Mucosa of descending colon (tissue), 3 donors: ENCODE data around the gene CSNK2B. TPM values are rescaled to one million over a fixed set of nuclear protein-coding genes. Genes with fewer than 3 reads are reported as not detected.

ENCODE experiments used
- ATAC-seq: fragments of 200-7000 bp; cut with Tn5 transposase; one replicate; pipeline ENCODE4 v1.9.1; 2020; ENCODE audit warnings: mild to moderate bottlenecking, moderate library complexity
- DNase-seq, 3 donors: peaks; one replicate each; pipeline ENCODE4 v3.0.0-alpha.2; 2020
- H3K36me3 ChIP-seq: fragments of 200-600 bp; one replicate; pipeline ENCODE4 v1.8.0; 2021; ENCODE audit warnings: low read depth, mild to moderate bottlenecking
- H3K4me1 ChIP-seq: fragments of 200-600 bp; one replicate; pipeline ENCODE4 v1.8.0; 2021; ENCODE audit warnings: low read depth, mild to moderate bottlenecking
- H3K4me3 ChIP-seq: fragments of 200-600 bp; one replicate; pipeline ENCODE4 v1.8.0; 2021; ENCODE audit warnings: mild to moderate bottlenecking
- H3K9me3 ChIP-seq: fragments of 200-600 bp; one replicate; pipeline ENCODE4 v1.8.0; 2021; ENCODE audit warnings: mild to moderate bottlenecking
- CTCF ChIP-seq: fragments of 200-600 bp; IDR thresholded peaks from one replicate; pipeline ENCODE4 v1.8.0; 2022; ENCODE audit warnings: antibody characterized with exemption, mild to moderate bottlenecking
- intact Hi-C, 2 donors: fragments of 100-400 bp; cut with DNase I in 1 of 2; cut with micrococcal nuclease in 1 of 2; formaldehyde crosslinking; loops; one replicate each; pipeline versions ENCODE4 v1.11.0 to v1.11.1; 2022; cut with DNase I, micrococcal nuclease
- total RNA-seq, 3 donors: library from RNA; stranded (reverse); fragmentation: NEBNext Ultra II Directional in 2 of 3; extraction: Animal tissue kit (Norgen Biotek cat#: 25700) in 2 of 3; gene quantifications; one replicate each; pipeline versions ENCODE4 v1.2.1 to v1.2.4, GENCODE V29; 2021 to 2023
- donor health status: DM: no; HTN: no; CAD: no; lungs with moderate emphysema.
- donor health status: DM: no; HTN: no; CAD: no.
- donor health status: DM: no; HTN: yes; CAD: no.

Gene CSNK2B
- total RNA-seq, 3 donors from 2014 or later = 125 to 147 (median 134) TPM

GRCh38 chr6:31621320-31621939 is 44.5 kb upstream of the CSNK2B start:
- H3K4me1 ChIP-seq = peaks cover 9% of the 10 kb centered on the region
- H3K4me3 ChIP-seq = peak overlapping the region; percentile 68
- no peak for TF ChIP-seq CTCF
- H3K9me3 ChIP-seq = no peaks in the 10 kb centered on the region
- DNase-seq = no peak
- peaks cover 20% of the 10 kb centered on the region for H3K36me3 ChIP-seq
- intact Hi-C loops = no loop called here
- ATAC-seq = no peak

- no peak for ATAC-seq
- H3K9me3 ChIP-seq = no peaks in the 10 kb centered on the region
- intact Hi-C loops = no loop called here
- peaks cover 26% of the 10 kb centered on the region for H3K36me3 ChIP-seq
- H3K4me1 ChIP-seq = peaks cover 9% of the 10 kb centered on the region
- peak in 1 of 3 donors; percentile 51 for DNase-seq
- TF ChIP-seq CTCF = no peak
- H3K4me3 ChIP-seq = no peak overlapping the region
These were observed 43.9 kb upstream of the CSNK2B start for GRCh38 chr6:31621991-31622390.

- TF ChIP-seq CTCF = no peak
- intact Hi-C loops = no loop called here
- H3K36me3 ChIP-seq = peaks cover 31% of the 10 kb centered on the region
- DNase-seq = peak in 1 of 3 donors; percentile 34
- H3K4me1 ChIP-seq = peaks cover 9% of the 10 kb centered on the region
- ATAC-seq = no peak
- no peak overlapping the region for H3K4me3 ChIP-seq
- H3K9me3 ChIP-seq = no peaks in the 10 kb centered on the region
These were observed 43.2 kb upstream of the CSNK2B start for GRCh38 chr6:31622684-31623091.

GRCh38 chr6:31624070-31624469 is 41.8 kb upstream of the CSNK2B start:
- H3K4me1 ChIP-seq = peaks cover 9% of the 10 kb centered on the region
- no peak overlapping the region for H3K4me3 ChIP-seq
- ATAC-seq (no peak), DNase-seq (no peak)
- H3K9me3 ChIP-seq = no peaks in the 10 kb centered on the region
- TF ChIP-seq CTCF = no peak
- peaks cover 40% of the 10 kb centered on the region for H3K36me3 ChIP-seq
- intact Hi-C loops = no loop called here

- H3K4me1 ChIP-seq = peaks cover 3% of the 10 kb centered on the region
- no peak for ATAC-seq
- intact Hi-C loops = no loop called here
- TF ChIP-seq CTCF = no peak
- no peak overlapping the region for H3K4me3 ChIP-seq
- H3K9me3 ChIP-seq = no peaks in the 10 kb centered on the region
- no peak for DNase-seq
- H3K36me3 ChIP-seq = peaks cover 46% of the 10 kb centered on the region
These were observed 38.9 kb upstream of the CSNK2B start for GRCh38 chr6:31626952-31627351.
